ENCODE results near the gene FAM151B.
"Not testable (repeated sequence)": the region's sequence is repeated elsewhere in the genome, so short reads cannot be mapped to it uniquely, and the experiment has no call there.

DNA sequence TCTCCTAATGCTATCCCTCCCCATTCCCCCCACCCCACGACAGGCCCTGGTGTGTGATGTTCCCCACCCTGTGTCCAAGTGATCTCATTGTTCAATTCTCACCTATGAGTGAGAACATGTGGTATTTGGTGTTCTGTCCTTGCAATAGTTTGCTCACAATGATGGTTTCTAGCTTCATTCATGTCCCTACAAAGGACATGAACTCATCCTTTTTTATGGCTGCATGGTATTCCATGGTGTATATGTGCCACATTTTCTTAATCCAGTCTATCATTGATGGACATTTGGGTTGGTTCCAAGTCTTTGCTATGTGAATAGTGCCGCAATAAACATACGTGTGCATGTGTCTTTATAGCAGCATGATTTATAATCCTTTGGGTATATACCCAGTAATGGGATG is 92.4 kb downstream of the FAM151B start:
- not testable (repeated sequence) for TF ChIP-seq BACH2, TOX (CRISPR knock-in tag; IDR thresholded peaks at IDR 0.05; ENCODE audit: borderline replicate concordance)

Measured in SK-N-SH treated with all-trans-retinoic acid at 6 μM for 48 hours (cell line).